Uterus (tissue), 4 donors: ENCODE data around the gene BRD7. TPM values are rescaled to one million over a fixed set of nuclear protein-coding genes. Genes with fewer than 3 reads are reported as not detected.

Experiments
- DNase-seq, 2 donors: peaks; one replicate each; pipeline ENCODE4 v3.0.0-alpha.2; 2019 to 2020
- H3K27ac ChIP-seq, 2 donors: fragments of 200-600 bp; sonication (generic); 1 replicate in 1 of 2; 2 replicates in 1 of 2; pipeline ENCODE4 v1.5.1; 2016 to 2018
- H3K27me3 ChIP-seq, 2 donors: fragments of 200-600 bp; sonication (generic); one replicate each; pipeline ENCODE4 v1.5.1; 2018 to 2019; ENCODE audit warnings: control low read depth in 1 of 2
- H3K36me3 ChIP-seq, 2 donors: fragments of 200-600 bp; sonication (generic); one replicate each; pipeline ENCODE4 v1.5.1; 2019; ENCODE audit warnings: control low read depth in 1 of 2
- H3K4me1 ChIP-seq, 2 donors: fragments of 200-600 bp; sonication (generic); one replicate each; pipeline ENCODE4 v1.5.1; 2018 to 2019; ENCODE audit warnings: control low read depth in 1 of 2
- H3K4me3 ChIP-seq, 2 donors: fragments of 200-600 bp; sonication (generic); 1 replicate in 1 of 2; 2 replicates in 1 of 2; pipeline ENCODE4 v1.5.1; 2018 to 2019; ENCODE audit warnings: mild to moderate bottlenecking in 1 of 2
- H3K9me3 ChIP-seq, 2 donors: fragments of 200-600 bp; sonication (generic); one replicate each; pipeline ENCODE4 v1.5.1; 2019; ENCODE audit warnings: control low read depth in 1 of 2
- CTCF ChIP-seq, 4 experiments: fragments of 200-600 bp in 2 of 4; fragments of 450-650 bp in 2 of 4; sonication (generic) in 2 of 4; IDR thresholded peaks; one replicate each; pipeline ENCODE4 v1.5.1; 2016 to 2019; ENCODE audit warnings: antibody characterized with exemption in 4 of 4, mild to moderate bottlenecking in 2 of 4, moderate library complexity in 1 of 4
- POLR2A ChIP-seq, 2 donors: fragments of 450-650 bp; IDR thresholded peaks; one replicate each; pipeline ENCODE4 v1.6.1; 2016; ENCODE audit warnings: antibody characterized with exemption in 2 of 2, mild to moderate bottlenecking in 1 of 2, moderate library complexity in 1 of 2
- intact Hi-C: fragments of 100-400 bp; cut with DNase I; formaldehyde crosslinking; loops from one replicate; pipeline ENCODE4 v1.15.1; 2023; ENCODE audit warnings: low total_unique reads
- total RNA-seq, 4 donors: library from RNA; depleted of rRNA in 3 of 4; stranded (reverse); fragments of >200 nt in 3 of 4; gene quantifications; one replicate each; pipeline versions ENCODE4 v1.1.0 to v1.2.4, GENCODE V29; 2014 to 2023
- donor health status: DM: yes; HTN: yes; CAD: no.

Gene BRD7
- total RNA-seq, 4 donors from 2014 or later = 26.9 to 74.8 (median 40.3) TPM

GRCh38 chr16:50407351-50407750 lies 38.6 kb upstream of the BRD7 start:
- TF ChIP-seq POLR2A (IDR thresholded peaks at IDR 0.05) (no peak), CTCF (IDR thresholded peaks at IDR 0.05) (no peak)
- no peak overlapping the region for H3K27ac ChIP-seq
- no peak overlapping the region for H3K4me3 ChIP-seq
- intact Hi-C loops = no loop called here
- DNase-seq = no peak
- no peaks in the 10 kb centered on the region for H3K9me3 ChIP-seq
- no peaks in the 10 kb centered on the region for H3K27me3 ChIP-seq
- no peaks in the 10 kb centered on the region for H3K4me1 ChIP-seq
- H3K36me3 ChIP-seq = no peaks in the 10 kb centered on the region

GRCh38 chr16:50403491-50403890 lies 34.7 kb upstream of the BRD7 start:
- no peaks in the 10 kb centered on the region for H3K27me3 ChIP-seq
- intact Hi-C loops = no loop called here
- no peak for DNase-seq
- no peak for TF ChIP-seq CTCF (IDR thresholded peaks at IDR 0.05)
- TF ChIP-seq POLR2A (IDR thresholded peaks at IDR 0.05) = no peak
- no peaks in the 10 kb centered on the region for H3K4me1 ChIP-seq
- no peak overlapping the region for H3K27ac ChIP-seq
- no peaks in the 10 kb centered on the region for H3K36me3 ChIP-seq
- H3K4me3 ChIP-seq = no peak overlapping the region
- H3K9me3 ChIP-seq = no peaks in the 10 kb centered on the region

- Histone ChIP-seq H3K9me3 (no peaks in the 10 kb centered on the region), H3K27me3 (no peaks in the 10 kb centered on the region), H3K27ac (no peak overlapping the region), H3K4me3 (no peak overlapping the region), H3K4me1 (no peaks in the 10 kb centered on the region), H3K36me3 (no peaks in the 10 kb centered on the region)
- no peak for DNase-seq
- intact Hi-C loops = no loop called here
- TF ChIP-seq POLR2A (IDR thresholded peaks at IDR 0.05) (no peak), CTCF (IDR thresholded peaks at IDR 0.05) (no peak)
These were observed 33.6 kb upstream of the BRD7 start for GRCh38 chr16:50402298-50402895.

GRCh38 chr16:50401355-50401754 lies 32.6 kb upstream of the BRD7 start:
- Histone ChIP-seq H3K27me3 (no peaks in the 10 kb centered on the region), H3K27ac (no peak overlapping the region), H3K4me3 (no peak overlapping the region), H3K4me1 (no peaks in the 10 kb centered on the region), H3K9me3 (no peaks in the 10 kb centered on the region), H3K36me3 (no peaks in the 10 kb centered on the region)
- no peak for TF ChIP-seq CTCF (IDR thresholded peaks at IDR 0.05)
- TF ChIP-seq POLR2A (IDR thresholded peaks at IDR 0.05) = no peak
- intact Hi-C loops = no loop called here
- no peak for DNase-seq

- Histone ChIP-seq H3K27me3 (no peaks in the 10 kb centered on the region), H3K4me1 (no peaks in the 10 kb centered on the region), H3K9me3 (no peaks in the 10 kb centered on the region), H3K4me3 (no peak overlapping the region), H3K27ac (no peak overlapping the region), H3K36me3 (no peaks in the 10 kb centered on the region)
- no peak for DNase-seq
- TF ChIP-seq CTCF (IDR thresholded peaks at IDR 0.05) = no peak
- TF ChIP-seq POLR2A (IDR thresholded peaks at IDR 0.05) = no peak
- intact Hi-C loops = no loop called here
These were observed 32.2 kb upstream of the BRD7 start for GRCh38 chr16:50400967-50401348.
